NK-92 (cell line): Measurements from ENCODE around the gene SPEM1.

Source experiments
- DNase-seq: peaks from one replicate; lab custom pipeline; 2025; ENCODE audit not compliant: unreplicated experiment; lab: John Stamatoyannopoulos, UW

The SPEM1 gene

GRCh38 chr17:7440113-7440833 lies 20.1 kb downstream of the SPEM1 start:
- no peak for DNase-seq

- no peak for DNase-seq
These were observed 20.7 kb downstream of the SPEM1 start for GRCh38 chr17:7440834-7441195.

GRCh38 chr17:7441266-7441665 lies 21.1 kb downstream of the SPEM1 start:
- no peak for DNase-seq

GRCh38 chr17:7442142-7442541 lies 22.0 kb downstream of the SPEM1 start:
- DNase-seq, result no peak

GRCh38 chr17:7443499-7444485 lies 23.7 kb downstream of the SPEM1 start:
- DNase-seq, result no peak

GRCh38 chr17:7444682-7445618 lies 24.8 kb downstream of the SPEM1 start, which contains the start of gene CHRNB1:
TSS of gene CHRNB1 (plus strand) at chr17:7445061. CDS start at chr17:7445128, 67 bp downstream.
- no peak for DNase-seq

- no peak for DNase-seq
These were observed 25.5 kb downstream of the SPEM1 start for GRCh38 chr17:7445619-7445968.

GRCh38 chr17:7448461-7448860 lies 28.3 kb downstream of the SPEM1 start:
- DNase-seq, result no peak

- no peak for DNase-seq
These were observed 39.9 kb downstream of the SPEM1 start for GRCh38 chr17:7459961-7460545.

GRCh38 chr17:7460850-7461660 lies 40.9 kb downstream of the SPEM1 start:
- DNase-seq, result no peak

GRCh38 chr17:7462474-7463371 lies 42.6 kb downstream of the SPEM1 start:
- no peak for DNase-seq

- DNase-seq, result no peak
These were observed 43.3 kb downstream of the SPEM1 start for GRCh38 chr17:7463372-7463846.

GRCh38 chr17:7464081-7464480 lies 44.0 kb downstream of the SPEM1 start:
- no peak for DNase-seq

GRCh38 chr17:7465597-7466275 lies 45.6 kb downstream of the SPEM1 start:
- no peak for DNase-seq

- no peak for DNase-seq
These were observed 46.2 kb downstream of the SPEM1 start for GRCh38 chr17:7466318-7466638.

- DNase-seq, result no peak
These were observed 46.7 kb downstream of the SPEM1 start for GRCh38 chr17:7466639-7467341.

- no peak for DNase-seq
These were observed 47.4 kb downstream of the SPEM1 start for GRCh38 chr17:7467498-7467897.

- no peak for DNase-seq
These were observed 48.2 kb downstream of the SPEM1 start for GRCh38 chr17:7468290-7468689.
